ENCODE data around the gene NANS.

GRCh38 chr9:98080780-98081179 lies 24.2 kb downstream of the NANS start:
- no peak for TF ChIP-seq SUZ12 (IDR thresholded peaks at IDR 0.05; ENCODE audit: extremely low read depth, insufficient read depth, insufficient read length)
- TF ChIP-seq ZNF274 (IDR thresholded peaks at IDR 0.05; ENCODE audit: low read depth, low read length): no peak

Measured in NT2/D1 (cell line).